ENCODE data around the gene CLIP2. TPM values are rescaled to one million over a fixed set of nuclear protein-coding genes. Genes with fewer than 3 reads are reported as not detected.

Gene CLIP2
- total RNA-seq, 1 experiment from 2014 or later = 21.6 TPM

DNA sequence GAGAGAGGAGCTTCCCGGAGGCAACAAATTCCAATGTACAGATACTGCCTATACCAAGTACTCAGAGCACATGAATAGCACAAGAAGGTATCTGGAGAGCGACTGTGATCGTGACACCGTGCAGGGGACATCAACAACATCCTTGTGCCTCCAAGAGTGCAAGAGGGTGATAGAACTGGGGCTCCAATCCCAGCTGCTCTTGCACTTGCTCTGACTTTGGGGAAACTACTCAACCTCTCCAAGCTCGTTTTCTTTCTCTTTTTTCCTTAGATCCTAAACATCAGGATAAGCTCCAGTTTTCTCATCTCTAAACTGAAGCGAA lies 47.1 kb upstream of the CLIP2 start:
- H4K91ac ChIP-seq (ENCODE audit: insufficient read length, low read depth, low read length) = no peak overlapping the region
- no peaks in the 10 kb centered on the region for H4K20me1 ChIP-seq (ENCODE audit: control insufficient read depth, insufficient read depth, insufficient read length)
- peaks cover 46 to 85% (median 74%) of the 10 kb centered on the region in 3 experiments for H3K36me3 Mint-ChIP-seq (ENCODE audit: insufficient read depth in 1 of 3, low read depth in 3 of 3)
- H3K9ac ChIP-seq (ENCODE audit: extremely low read depth, insufficient read length, low read length) = no peak overlapping the region
- no peak for TF ChIP-seq CTCF (conservative IDR thresholded peaks at IDR 0.05)
- peak overlapping the region in 2 of 3 experiments; percentile 21 to 45; a peak in 3 of 7 replicates for H3K27ac Mint-ChIP-seq
- no peak overlapping the region for H3T11ph ChIP-seq (ENCODE audit: low read length)
- no peak overlapping the region for H3K27ac ChIP-seq (ENCODE audit: insufficient read length, low read depth, low read length)
- H3K56ac ChIP-seq (ENCODE audit: insufficient read length, low read depth, low read length) = no peak overlapping the region
- H3K23ac ChIP-seq (ENCODE audit: insufficient read length, low read depth, low read length) = no peak overlapping the region
- H3K18ac ChIP-seq (ENCODE audit: insufficient read length, low read depth, low read length) = no peak overlapping the region
- H3K9me3 Mint-ChIP-seq = no peaks in the 10 kb centered on the region
- H3K79me1 ChIP-seq (ENCODE audit: insufficient read depth, low read depth, low read length, poor library complexity, severe bottlenecking) = no peaks in the 10 kb centered on the region
- H3K9me3 ChIP-seq (ENCODE audit: control insufficient read depth, low read depth, low read length) = no peaks in the 10 kb centered on the region
- no CpG with 5 or more reads among the region's 6 CpGs for WGBS (ENCODE audit: extremely low coverage, insufficient read length, low lambda C conversion rate)
- H3K4me3 Mint-ChIP-seq = no peak overlapping the region
- H2BK20ac ChIP-seq (ENCODE audit: low read depth, low read length, poor library complexity, severe bottlenecking) = no peak overlapping the region
- no peak for DNase-seq
- H3K27me3 ChIP-seq (ENCODE audit: insufficient read depth, low read length) = no peaks in the 10 kb centered on the region
- no peak overlapping the region for H2BK120ac ChIP-seq (ENCODE audit: low read depth, low read length, poor library complexity, severe bottlenecking)
- no peak overlapping the region for H2AFZ ChIP-seq (ENCODE audit: low read length)
- H2BK12ac ChIP-seq (ENCODE audit: insufficient read length, low read depth, low read length) = no peak overlapping the region
- no peaks in the 10 kb centered on the region for H3K23me2 ChIP-seq (ENCODE audit: insufficient read length, low read depth, low read length, poor library complexity, severe bottlenecking)
- H4K5ac ChIP-seq (ENCODE audit: insufficient read length, low read depth, low read length) = no peak overlapping the region
- no peak overlapping the region for H4K8ac ChIP-seq (replicated peaks; ENCODE audit: insufficient read length, low read depth, low read length)
- no peaks in the 10 kb centered on the region for H3K4me1 Mint-ChIP-seq
- H2BK15ac ChIP-seq (ENCODE audit: low read depth, low read length) = no peak overlapping the region
- H3K4me1 ChIP-seq (ENCODE audit: insufficient read depth, low read length) = no peaks in the 10 kb centered on the region
- no peaks in the 10 kb centered on the region for H3K27me3 Mint-ChIP-seq (ENCODE audit: low read depth)
- H3K4me2 ChIP-seq (ENCODE audit: insufficient read depth, insufficient read length, low read length) = no peak overlapping the region
- no peak overlapping the region for H3K4ac ChIP-seq (ENCODE audit: low read depth, low read length)
- no peak overlapping the region for H2BK5ac ChIP-seq (ENCODE audit: insufficient read length, low read length)
- no peak overlapping the region for H3K14ac ChIP-seq (ENCODE audit: insufficient read depth, low read length)
- no peak overlapping the region for H2AK5ac ChIP-seq (ENCODE audit: insufficient read length, low read length)
- H3K79me2 ChIP-seq (ENCODE audit: insufficient read depth, low read length) = no peaks in the 10 kb centered on the region

All from H9 (cell line).